Measurements from ENCODE around the gene DNAJB5. TPM values are rescaled to one million over a fixed set of nuclear protein-coding genes. Genes with fewer than 3 reads are reported as not detected.
"Not testable (repeated sequence)": the region's sequence is repeated elsewhere in the genome, so short reads cannot be mapped to it uniquely, and the experiment has no call there.

DNAJB5 gene
- 10 to 100 TPM; 19.8 to 40.1 TPM for total RNA-seq
- 48.8 TPM for polyA plus RNA-seq (2013, experiment 1 of 2)
- 49.6 TPM for polyA plus RNA-seq (2013, experiment 2 of 2)
- long read RNA-seq, experiment 1, transcript DNAJB5-201 (4 exons, 2,391 nt): major isoform, 5 of 11 reads
- long read RNA-seq, experiment 1, partial matches to known transcripts: 1 of 11 reads
- long read RNA-seq, experiment 1, other reads (novel, unspliced or antisense): 5 of 11 reads
- long read RNA-seq, experiment 2, transcript DNAJB5-201 (4 exons, 2,391 nt): major isoform, 64 of 78 reads
- long read RNA-seq, experiment 2, partial matches to known transcripts: 9 of 78 reads
- long read RNA-seq, experiment 2, other reads (novel, unspliced or antisense): 2 of 78 reads
- long read RNA-seq, experiment 3, partial matches to known transcripts: 0 of 6 reads
- long read RNA-seq, experiment 3, other reads (novel, unspliced or antisense): 3 of 6 reads
- long read RNA-seq, experiment 4, full-length matches to known transcripts: 19 of 20 reads
- long read RNA-seq, experiment 4, partial matches to known transcripts: 0 of 20 reads
- long read RNA-seq, experiment 4, other reads (novel, unspliced or antisense): 1 of 20 reads

DNA sequence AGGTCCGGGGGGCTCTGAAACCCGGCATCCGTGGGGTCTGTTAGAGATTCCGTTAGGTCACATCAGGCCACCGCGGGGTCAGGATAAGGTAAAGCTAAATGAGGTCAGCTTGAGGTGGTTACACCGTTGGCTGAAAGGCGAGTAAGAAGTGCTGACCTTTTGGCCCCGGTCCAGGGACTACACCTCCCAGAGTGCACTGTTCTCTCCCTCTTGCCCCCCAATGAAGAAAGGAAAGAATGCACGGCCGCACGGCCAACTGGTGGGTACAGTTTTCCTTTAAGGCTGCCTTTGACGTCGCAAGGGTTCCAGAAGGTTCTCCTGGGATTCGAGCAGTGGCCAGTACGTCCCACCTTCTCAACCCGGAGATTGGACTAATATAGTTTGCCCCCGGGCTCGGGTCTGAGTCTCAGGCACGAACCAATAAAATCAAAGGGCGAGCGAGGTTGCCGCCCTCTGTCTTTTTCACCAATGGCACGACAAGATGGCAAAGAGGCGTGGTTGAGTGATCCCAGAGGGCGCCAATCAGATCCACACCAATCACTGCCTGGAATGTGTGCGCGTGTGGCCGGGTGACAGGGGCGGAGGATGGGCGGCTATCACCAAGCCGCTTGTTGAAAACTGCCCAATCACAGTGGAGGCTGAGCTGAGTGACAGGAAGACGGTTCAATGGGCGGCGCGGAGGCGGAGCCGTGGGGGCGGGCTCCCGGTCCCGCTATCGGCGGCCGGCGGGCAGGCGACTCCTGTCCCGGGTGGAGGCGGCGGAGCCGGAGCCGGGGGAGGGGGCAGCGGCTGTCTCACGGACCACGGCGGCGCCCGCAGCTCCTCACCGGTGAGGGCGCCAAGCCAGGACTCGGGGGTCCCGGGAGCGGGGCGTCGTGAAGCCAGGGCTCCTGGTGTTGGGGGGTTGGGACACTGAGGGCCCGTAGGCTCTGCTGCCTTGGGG is at the start of gene DNAJB5:
Gene DNAJB5, plus strand, starts transcription at position 743 of the 943 bp plus-strand sequence. CDS start 886 bp downstream, outside the sequence.
- Mint-ChIP-seq H3K27me3 (ENCODE audit: insufficient read depth) (peaks cover 2% of the 10 kb centered on the region), H3K27ac (peak within 1 kb of the TSS; percentile 96), H3K36me3 (ENCODE audit: low read depth) (peaks cover 4% of the 10 kb centered on the region), H3K4me1 (peaks cover 34% of the 10 kb centered on the region), H3K4me3 (peak within 1 kb of the TSS; percentile 73), H3K9me3 (no peaks in the 10 kb centered on the region)
- Histone ChIP-seq H3K36me3 (ENCODE audit: control insufficient read depth, insufficient read depth, low read length) (peaks cover 10% of the 10 kb centered on the region), H3K27me3 (ENCODE audit: control insufficient read depth, insufficient read depth, low read length, poor library complexity, severe bottlenecking) (no peaks in the 10 kb centered on the region), H3K4me1 (ENCODE audit: control insufficient read depth, insufficient read depth, low read length) (peaks cover 15% of the 10 kb centered on the region), H3K4me3 (ENCODE audit: low read length) (peak within 1 kb of the TSS; percentile 88), H3K9ac (ENCODE audit: extremely low read depth, low read length, poor library complexity, severe bottlenecking) (peak within 1 kb of the TSS; percentile 85), H3K9me3 (ENCODE audit: control insufficient read depth, low read length) (no peaks in the 10 kb centered on the region), H3K27ac (ENCODE audit: low read depth, low read length) (peak within 1 kb of the TSS; percentile 97)
- peak; percentile 100 for DNase-seq
- TF ChIP-seq, protein P1, sequence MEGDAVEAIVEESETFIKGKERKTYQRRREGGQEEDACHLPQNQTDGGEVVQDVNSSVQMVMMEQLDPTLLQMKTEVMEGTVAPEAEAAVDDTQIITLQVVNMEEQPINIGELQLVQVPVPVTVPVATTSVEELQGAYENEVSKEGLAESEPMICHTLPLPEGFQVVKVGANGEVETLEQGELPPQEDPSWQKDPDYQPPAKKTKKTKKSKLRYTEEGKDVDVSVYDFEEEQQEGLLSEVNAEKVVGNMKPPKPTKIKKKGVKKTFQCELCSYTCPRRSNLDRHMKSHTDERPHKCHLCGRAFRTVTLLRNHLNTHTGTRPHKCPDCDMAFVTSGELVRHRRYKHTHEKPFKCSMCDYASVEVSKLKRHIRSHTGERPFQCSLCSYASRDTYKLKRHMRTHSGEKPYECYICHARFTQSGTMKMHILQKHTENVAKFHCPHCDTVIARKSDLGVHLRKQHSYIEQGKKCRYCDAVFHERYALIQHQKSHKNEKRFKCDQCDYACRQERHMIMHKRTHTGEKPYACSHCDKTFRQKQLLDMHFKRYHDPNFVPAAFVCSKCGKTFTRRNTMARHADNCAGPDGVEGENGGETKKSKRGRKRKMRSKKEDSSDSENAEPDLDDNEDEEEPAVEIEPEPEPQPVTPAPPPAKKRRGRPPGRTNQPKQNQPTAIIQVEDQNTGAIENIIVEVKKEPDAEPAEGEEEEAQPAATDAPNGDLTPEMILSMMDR (conservative IDR thresholded peaks at IDR 0.05): no peak
- 0% methylated on average over 29 to 65 of the region's 65 CpGs for WGBS, 2 experiments (ENCODE audit: insufficient coverage in 1 of 2, insufficient read length in 1 of 2)

DNA sequence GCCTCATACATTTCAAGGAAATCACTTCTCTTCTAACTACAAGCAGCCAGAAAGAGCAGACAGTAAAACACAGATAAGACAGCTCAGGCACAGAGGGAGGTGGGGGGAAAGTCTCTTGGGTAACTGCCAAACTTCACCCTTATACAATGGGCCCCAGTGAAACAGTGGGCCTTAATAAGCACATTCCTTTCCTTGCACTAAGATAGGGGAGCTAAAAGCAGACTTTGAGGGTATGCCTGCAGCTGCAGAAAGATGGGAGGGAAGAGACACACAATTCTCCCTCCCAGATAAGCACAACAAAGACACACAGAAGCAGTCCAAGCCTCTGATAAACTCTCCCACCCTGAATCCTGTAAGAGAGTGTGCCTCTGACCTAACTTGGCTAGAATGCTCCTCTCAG is 49.6 kb upstream of the DNAJB5 start:
- peak overlapping the region; percentile 86 for H3K27ac Mint-ChIP-seq

DNA sequence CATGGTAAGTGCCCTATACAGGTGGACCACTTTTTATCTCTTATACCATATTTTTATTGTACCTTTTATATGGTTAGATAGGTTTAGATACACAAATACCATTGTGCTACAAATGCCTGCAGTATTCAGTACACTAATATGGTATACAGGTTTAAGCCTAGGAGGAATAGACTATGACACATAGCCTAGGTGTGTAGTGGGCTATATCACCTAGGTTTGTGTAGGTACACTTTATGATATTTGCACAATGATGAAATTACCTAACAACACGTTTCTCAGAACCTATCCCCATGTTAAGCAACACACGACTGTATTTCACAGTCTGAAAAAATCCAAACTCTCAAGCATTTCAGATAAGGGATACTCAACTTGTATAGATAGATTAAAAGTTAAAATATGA is 41.1 kb upstream of the DNAJB5 start:
- WGBS, 2 experiments (ENCODE audit: insufficient coverage in 1 of 2, insufficient read length in 1 of 2): 93% methylated on average over 2 of the region's 2 CpGs; no CpG with 5 or more reads in 1 of the 2 experiments
- H3K27me3 Mint-ChIP-seq (ENCODE audit: insufficient read depth): peaks cover 19% of the 10 kb centered on the region
- DNase-seq: no peak
- H3K9me3 Mint-ChIP-seq: no peaks in the 10 kb centered on the region
- TF ChIP-seq, protein P1 (conservative IDR thresholded peaks at IDR 0.05): no peak
- no peak overlapping the region for H3K27ac ChIP-seq (ENCODE audit: low read depth, low read length)
- H3K9me3 ChIP-seq (ENCODE audit: control insufficient read depth, low read length): no peaks in the 10 kb centered on the region
- no peak overlapping the region for H3K4me3 Mint-ChIP-seq
- H3K4me1 Mint-ChIP-seq: no peaks in the 10 kb centered on the region
- H3K27me3 ChIP-seq (ENCODE audit: control insufficient read depth, insufficient read depth, low read length, poor library complexity, severe bottlenecking): peaks cover 4% of the 10 kb centered on the region
- no peaks in the 10 kb centered on the region for H3K36me3 Mint-ChIP-seq (ENCODE audit: low read depth)
- H3K9ac ChIP-seq (ENCODE audit: extremely low read depth, low read length, poor library complexity, severe bottlenecking): no peak overlapping the region
- no peaks in the 10 kb centered on the region for H3K4me1 ChIP-seq (ENCODE audit: control insufficient read depth, insufficient read depth, low read length)
- no peak overlapping the region for H3K27ac Mint-ChIP-seq
- H3K36me3 ChIP-seq (ENCODE audit: control insufficient read depth, insufficient read depth, low read length): no peaks in the 10 kb centered on the region
- H3K4me3 ChIP-seq (ENCODE audit: low read length): no peak overlapping the region

More for the DNA sequence above, 49.6 kb upstream of the DNAJB5 start:
- Mint-ChIP-seq H3K4me1 (peaks cover 32% of the 10 kb centered on the region), H3K9me3 (peaks cover 18% of the 10 kb centered on the region)
- not testable (repeated sequence) for H3K27ac ChIP-seq (ENCODE audit: low read depth, low read length); H3K36me3 Mint-ChIP-seq (ENCODE audit: low read depth); H3K4me3 ChIP-seq (ENCODE audit: low read length); H3K27me3 ChIP-seq (ENCODE audit: control insufficient read depth, insufficient read depth, low read length, poor library complexity, severe bottlenecking); H3K4me3 Mint-ChIP-seq; DNase-seq; H3K9ac ChIP-seq (ENCODE audit: extremely low read depth, low read length, poor library complexity, severe bottlenecking); H3K36me3 ChIP-seq (ENCODE audit: control insufficient read depth, insufficient read depth, low read length); H3K9me3 ChIP-seq (ENCODE audit: control insufficient read depth, low read length); H3K27me3 Mint-ChIP-seq (ENCODE audit: insufficient read depth)
- H3K4me1 ChIP-seq (ENCODE audit: control insufficient read depth, insufficient read depth, low read length): peaks cover 14% of the 10 kb centered on the region

Measured in endodermal cell (in vitro differentiated cells).